GM12801 (cell line): ENCODE data around the gene OR1A2.

Experiments used
- TF ChIP-seq, protein P1 (sequence below): IDR thresholded peaks from one replicate; pipeline ENCODE4 v1.5.1; 2011; ENCODE audit warnings: control low read depth; ENCODE audit not compliant: insufficient read length; ENCODE audit errors: extremely low read depth

OR1A2 gene

DNA sequence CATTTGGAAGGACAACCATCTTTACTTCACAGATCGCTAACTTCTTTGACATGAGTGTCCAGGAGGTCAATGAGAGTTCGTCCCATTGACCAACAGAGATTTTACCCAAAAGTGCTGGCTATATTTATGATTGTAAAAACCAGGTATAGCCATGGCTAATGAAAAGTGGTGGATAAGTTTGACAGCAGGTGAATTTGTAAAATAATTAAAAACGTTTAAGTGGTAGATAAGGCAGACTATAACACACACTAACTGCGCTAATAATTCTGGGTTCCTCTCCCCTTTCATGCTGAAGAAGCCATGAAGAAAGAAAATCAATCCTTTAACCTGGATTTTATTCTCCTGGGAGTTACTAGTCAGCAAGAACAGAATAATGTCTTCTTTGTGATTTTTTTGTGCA lies at the start of gene OR1A2:
OR1A2 (plus strand) TSS at position 301 of the 400 bp plus-strand sequence; CDS start at position 301, 0 bp downstream.
- TF ChIP-seq, protein P1, sequence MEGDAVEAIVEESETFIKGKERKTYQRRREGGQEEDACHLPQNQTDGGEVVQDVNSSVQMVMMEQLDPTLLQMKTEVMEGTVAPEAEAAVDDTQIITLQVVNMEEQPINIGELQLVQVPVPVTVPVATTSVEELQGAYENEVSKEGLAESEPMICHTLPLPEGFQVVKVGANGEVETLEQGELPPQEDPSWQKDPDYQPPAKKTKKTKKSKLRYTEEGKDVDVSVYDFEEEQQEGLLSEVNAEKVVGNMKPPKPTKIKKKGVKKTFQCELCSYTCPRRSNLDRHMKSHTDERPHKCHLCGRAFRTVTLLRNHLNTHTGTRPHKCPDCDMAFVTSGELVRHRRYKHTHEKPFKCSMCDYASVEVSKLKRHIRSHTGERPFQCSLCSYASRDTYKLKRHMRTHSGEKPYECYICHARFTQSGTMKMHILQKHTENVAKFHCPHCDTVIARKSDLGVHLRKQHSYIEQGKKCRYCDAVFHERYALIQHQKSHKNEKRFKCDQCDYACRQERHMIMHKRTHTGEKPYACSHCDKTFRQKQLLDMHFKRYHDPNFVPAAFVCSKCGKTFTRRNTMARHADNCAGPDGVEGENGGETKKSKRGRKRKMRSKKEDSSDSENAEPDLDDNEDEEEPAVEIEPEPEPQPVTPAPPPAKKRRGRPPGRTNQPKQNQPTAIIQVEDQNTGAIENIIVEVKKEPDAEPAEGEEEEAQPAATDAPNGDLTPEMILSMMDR, result no peak

GRCh38 chr17:3157218-3157617 lies 40.1 kb upstream of the OR1A2 start:
- TF ChIP-seq, protein P1, result no peak

DNA sequence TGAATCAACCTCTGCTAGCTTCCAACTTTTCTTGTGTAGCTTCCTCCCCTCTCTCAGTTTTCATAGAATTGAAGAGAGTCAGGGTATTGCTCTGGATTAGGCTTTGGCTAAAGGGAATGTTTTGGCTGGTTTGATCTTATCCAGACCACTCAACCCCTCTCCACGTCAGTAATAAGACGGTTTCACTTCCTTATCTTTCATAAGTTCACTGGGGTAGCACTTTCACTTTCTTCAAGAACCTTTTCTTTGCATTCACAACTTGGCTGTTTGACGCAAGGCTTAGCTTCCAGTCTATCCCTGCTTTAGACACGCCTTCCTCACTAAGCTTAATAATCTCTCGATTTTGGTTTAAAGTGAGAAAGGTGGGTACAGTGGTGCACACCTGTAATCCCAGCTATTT lies 29.7 kb upstream of the OR1A2 start:
- TF ChIP-seq, protein P1, result no peak

GRCh38 chr17:3189961-3190360 lies 7.4 kb upstream of the OR1A2 start:
- TF ChIP-seq, protein P1, result no peak

GRCh38 chr17:3207367-3207766 lies 10.0 kb downstream of the OR1A2 start, which contains the start of gene OR1A1:
Gene OR1A1 (plus strand): TSS chr17:3207667. CDS start chr17:3215621, 7,954 bp downstream.
- TF ChIP-seq, protein P1, result no peak

- TF ChIP-seq, protein P1, result no peak
Observed at GRCh38 chr17:3208484-3208883, 11.2 kb downstream of the OR1A2 start.

DNA sequence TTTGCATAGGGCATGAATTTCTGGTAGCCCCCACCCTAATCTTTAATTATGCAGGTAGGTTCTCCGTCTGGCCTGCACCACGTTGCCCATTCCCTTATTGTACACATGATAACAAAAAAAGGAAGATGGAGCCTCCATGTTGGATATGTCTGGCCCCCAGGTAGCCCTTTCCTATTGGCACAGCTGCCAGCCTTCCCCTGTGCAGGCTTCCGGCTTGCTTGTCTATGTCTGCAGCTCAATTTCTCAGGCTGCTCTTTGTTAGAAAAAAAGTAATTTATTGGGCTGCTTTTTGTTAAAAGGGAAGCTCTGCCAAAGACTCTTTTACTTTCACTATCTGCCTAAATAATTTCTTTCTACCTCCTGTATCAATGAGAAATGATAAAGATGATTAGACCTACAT lies 15.7 kb downstream of the OR1A2 start:
- TF ChIP-seq, protein P1, result no peak
